ENCODE measurements around the gene SAPCD1.

- TF ChIP-seq POLR2A (IDR thresholded peaks at IDR 0.05; ENCODE audit: low read depth, low read length) (no peak), POU2F2 (IDR thresholded peaks at IDR 0.05; ENCODE audit: low read depth, low read length) (no peak)
Measured at GRCh38 chr6:31779908-31780307, 17.5 kb downstream of the SAPCD1 start.

Measured in GM12891 (cell line).